Measurements from ENCODE around the gene SNAI3.

DNA sequence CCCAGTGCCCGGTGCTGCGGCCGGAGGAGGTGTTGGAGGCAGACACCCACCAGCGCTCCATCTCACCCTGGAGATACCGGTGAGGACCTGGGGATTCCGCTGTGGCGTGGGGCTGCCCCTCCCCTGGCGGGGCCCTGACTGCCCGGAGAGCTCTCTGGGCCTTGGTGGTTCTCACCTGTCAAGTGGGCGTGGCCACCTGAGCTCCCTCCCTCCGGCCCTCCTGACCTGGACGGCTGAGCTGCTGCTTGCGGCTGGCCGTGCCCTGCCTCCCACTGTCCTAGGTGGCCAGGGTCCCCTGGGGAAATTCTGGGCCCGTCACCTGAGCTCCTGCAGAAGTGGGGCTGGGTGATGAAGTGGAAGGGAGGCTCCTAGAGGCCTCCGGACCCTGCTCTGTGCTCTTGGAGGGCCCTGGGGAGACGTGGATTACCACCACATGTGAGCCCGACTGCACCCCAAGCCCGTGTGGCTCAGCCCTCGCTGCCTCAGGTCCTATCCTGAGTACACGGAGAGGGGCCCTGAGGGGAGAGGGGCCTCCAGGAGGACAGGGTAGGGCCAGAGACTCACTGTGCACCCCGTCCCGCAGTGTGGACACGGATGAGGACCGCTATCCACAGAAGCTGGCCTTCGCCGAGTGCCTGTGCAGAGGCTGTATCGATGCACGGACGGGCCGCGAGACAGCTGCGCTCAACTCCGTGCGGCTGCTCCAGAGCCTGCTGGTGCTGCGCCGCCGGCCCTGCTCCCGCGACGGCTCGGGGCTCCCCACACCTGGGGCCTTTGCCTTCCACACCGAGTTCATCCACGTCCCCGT is 46.9 kb downstream of the SNAI3 start:
- TF ChIP-seq, protein P1, sequence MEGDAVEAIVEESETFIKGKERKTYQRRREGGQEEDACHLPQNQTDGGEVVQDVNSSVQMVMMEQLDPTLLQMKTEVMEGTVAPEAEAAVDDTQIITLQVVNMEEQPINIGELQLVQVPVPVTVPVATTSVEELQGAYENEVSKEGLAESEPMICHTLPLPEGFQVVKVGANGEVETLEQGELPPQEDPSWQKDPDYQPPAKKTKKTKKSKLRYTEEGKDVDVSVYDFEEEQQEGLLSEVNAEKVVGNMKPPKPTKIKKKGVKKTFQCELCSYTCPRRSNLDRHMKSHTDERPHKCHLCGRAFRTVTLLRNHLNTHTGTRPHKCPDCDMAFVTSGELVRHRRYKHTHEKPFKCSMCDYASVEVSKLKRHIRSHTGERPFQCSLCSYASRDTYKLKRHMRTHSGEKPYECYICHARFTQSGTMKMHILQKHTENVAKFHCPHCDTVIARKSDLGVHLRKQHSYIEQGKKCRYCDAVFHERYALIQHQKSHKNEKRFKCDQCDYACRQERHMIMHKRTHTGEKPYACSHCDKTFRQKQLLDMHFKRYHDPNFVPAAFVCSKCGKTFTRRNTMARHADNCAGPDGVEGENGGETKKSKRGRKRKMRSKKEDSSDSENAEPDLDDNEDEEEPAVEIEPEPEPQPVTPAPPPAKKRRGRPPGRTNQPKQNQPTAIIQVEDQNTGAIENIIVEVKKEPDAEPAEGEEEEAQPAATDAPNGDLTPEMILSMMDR (IDR thresholded peaks at IDR 0.05; ENCODE audit: poor library complexity, severe bottlenecking): no peak
- TF ChIP-seq EZH2 (IDR thresholded peaks at IDR 0.05; ENCODE audit: borderline replicate concordance, insufficient read depth, low read length, poor library complexity, severe bottlenecking) (no peak), RAD21 (conservative IDR thresholded peaks at IDR 0.05) (no peak), POLR2AphosphoS5 (IDR thresholded peaks at IDR 0.05) (no peak), TAF1 (IDR thresholded peaks at IDR 0.05; ENCODE audit: low read depth) (no peak), EP300 (conservative IDR thresholded peaks at IDR 0.05; ENCODE audit: poor library complexity, severe bottlenecking) (no peak), MXI1 (conservative IDR thresholded peaks at IDR 0.05; ENCODE audit: poor library complexity, severe bottlenecking) (no peak), SMC3 (conservative IDR thresholded peaks at IDR 0.05; ENCODE audit: poor library complexity) (no peak)
- TF ChIP-seq, protein P2, sequence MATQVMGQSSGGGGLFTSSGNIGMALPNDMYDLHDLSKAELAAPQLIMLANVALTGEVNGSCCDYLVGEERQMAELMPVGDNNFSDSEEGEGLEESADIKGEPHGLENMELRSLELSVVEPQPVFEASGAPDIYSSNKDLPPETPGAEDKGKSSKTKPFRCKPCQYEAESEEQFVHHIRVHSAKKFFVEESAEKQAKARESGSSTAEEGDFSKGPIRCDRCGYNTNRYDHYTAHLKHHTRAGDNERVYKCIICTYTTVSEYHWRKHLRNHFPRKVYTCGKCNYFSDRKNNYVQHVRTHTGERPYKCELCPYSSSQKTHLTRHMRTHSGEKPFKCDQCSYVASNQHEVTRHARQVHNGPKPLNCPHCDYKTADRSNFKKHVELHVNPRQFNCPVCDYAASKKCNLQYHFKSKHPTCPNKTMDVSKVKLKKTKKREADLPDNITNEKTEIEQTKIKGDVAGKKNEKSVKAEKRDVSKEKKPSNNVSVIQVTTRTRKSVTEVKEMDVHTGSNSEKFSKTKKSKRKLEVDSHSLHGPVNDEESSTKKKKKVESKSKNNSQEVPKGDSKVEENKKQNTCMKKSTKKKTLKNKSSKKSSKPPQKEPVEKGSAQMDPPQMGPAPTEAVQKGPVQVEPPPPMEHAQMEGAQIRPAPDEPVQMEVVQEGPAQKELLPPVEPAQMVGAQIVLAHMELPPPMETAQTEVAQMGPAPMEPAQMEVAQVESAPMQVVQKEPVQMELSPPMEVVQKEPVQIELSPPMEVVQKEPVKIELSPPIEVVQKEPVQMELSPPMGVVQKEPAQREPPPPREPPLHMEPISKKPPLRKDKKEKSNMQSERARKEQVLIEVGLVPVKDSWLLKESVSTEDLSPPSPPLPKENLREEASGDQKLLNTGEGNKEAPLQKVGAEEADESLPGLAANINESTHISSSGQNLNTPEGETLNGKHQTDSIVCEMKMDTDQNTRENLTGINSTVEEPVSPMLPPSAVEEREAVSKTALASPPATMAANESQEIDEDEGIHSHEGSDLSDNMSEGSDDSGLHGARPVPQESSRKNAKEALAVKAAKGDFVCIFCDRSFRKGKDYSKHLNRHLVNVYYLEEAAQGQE (IDR thresholded peaks at IDR 0.05; ENCODE audit: borderline replicate concordance): no peak
